HepG2 (cell line): ENCODE results near the gene PRAMEF33.
"Not testable (repeated sequence)": the region's sequence is repeated elsewhere in the genome, so short reads cannot be mapped to it uniquely, and the experiment has no call there.

Experiments
- ARHGAP35 ChIP-seq: sonication (generic); formaldehyde crosslinking; IDR thresholded peaks from 2 replicates; pipeline ENCODE4 v1.9.0; 2022; ENCODE audit warnings: mild to moderate bottlenecking, inconsistent platforms, moderate library complexity, missing genetic modification reagents, borderline replicate concordance
- ATF3 ChIP-seq: sonication (generic); formaldehyde crosslinking; IDR thresholded peaks from 2 replicates; pipeline ENCODE4 v1.4.0; 2020; ENCODE audit warnings: missing genetic modification reagents
- CCAR2 ChIP-seq: fragments of 200-400 bp; formaldehyde crosslinking; optimal IDR thresholded peaks from 2 replicates; pipeline ENCODE3; 2018; ENCODE audit warnings: low read depth, mild to moderate bottlenecking, low read length, moderate library complexity
- HNRNPK ChIP-seq: fragments of 200-400 bp; formaldehyde crosslinking; IDR thresholded peaks from 2 replicates; pipeline ENCODE4 v1.6.1; 2018; ENCODE audit warnings: low read length, low read depth, moderate library complexity, mild to moderate bottlenecking; ENCODE audit not compliant: poor library complexity, severe bottlenecking
- JUNB ChIP-seq: sonication (generic); formaldehyde crosslinking; IDR thresholded peaks from 2 replicates; pipeline ENCODE4 v1.8.0; 2022; ENCODE audit warnings: missing genetic modification reagents, mild to moderate bottlenecking, borderline replicate concordance
- NFYB ChIP-seq: sonication (generic); formaldehyde crosslinking; IDR thresholded peaks from 2 replicates; pipeline ENCODE4 v1.4.0; 2020; ENCODE audit warnings: missing genetic modification reagents
- POLR2A ChIP-seq, 2 experiments: IDR thresholded peaks; 2 replicates each; pipeline ENCODE4 v1.6.1; 2011; ENCODE audit warnings: low read depth in 2 of 2, low read length in 2 of 2, mild to moderate bottlenecking in 1 of 2, moderate library complexity in 1 of 2; ENCODE audit not compliant: insufficient read depth in 1 of 2
- SRF ChIP-seq: IDR thresholded peaks from 2 replicates; pipeline ENCODE4 v1.6.1; 2011; ENCODE audit warnings: mild to moderate bottlenecking, low read depth, low read length, moderate library complexity
- ZKSCAN8 ChIP-seq: IDR thresholded peaks from 2 replicates; pipeline ENCODE4 v1.6.1; 2016; ENCODE audit warnings: borderline replicate concordance, missing genetic modification reagents, missing compliant biosample characterization
- ZNF503 ChIP-seq: sonication (generic); formaldehyde crosslinking; IDR thresholded peaks from 2 replicates; pipeline ENCODE4 v1.4.0; 2020; ENCODE audit warnings: missing genetic modification reagents
- ZNF704 ChIP-seq: sonication (generic); formaldehyde crosslinking; IDR thresholded peaks from 2 replicates; pipeline ENCODE4 v1.8.1; 2023; ENCODE audit warnings: mild to moderate bottlenecking, inconsistent platforms, moderate library complexity, missing genetic modification reagents, borderline replicate concordance
- TF ChIP-seq, protein P1 (sequence below): sonication (generic); formaldehyde crosslinking; IDR thresholded peaks from 2 replicates; pipeline ENCODE4 v1.8.0; 2022; ENCODE audit warnings: missing genetic modification reagents, mild to moderate bottlenecking, inconsistent platforms, borderline replicate concordance
- TF ChIP-seq, protein P2 (sequence below): sonication (generic); formaldehyde crosslinking; IDR thresholded peaks from 2 replicates; pipeline ENCODE4 v1.5.0; 2020; ENCODE audit warnings: mild to moderate bottlenecking, missing genetic modification reagents, moderate library complexity

- TF ChIP-seq ZKSCAN8 (CRISPR knock-in tag); NFYB (CRISPR knock-in tag); JUNB (CRISPR knock-in tag); ARHGAP35 (CRISPR knock-in tag); HNRNPK; ATF3 (CRISPR knock-in tag); ZNF503 (CRISPR knock-in tag); ZNF704 (CRISPR knock-in tag); CCAR2; SRF; POLR2A (IDR thresholded peaks at IDR 0.05; ENCODE audit: insufficient read depth in 1 of 2, low read depth in 2 of 2, low read length in 2 of 2): not testable (repeated sequence)
- TF ChIP-seq, protein P1, sequence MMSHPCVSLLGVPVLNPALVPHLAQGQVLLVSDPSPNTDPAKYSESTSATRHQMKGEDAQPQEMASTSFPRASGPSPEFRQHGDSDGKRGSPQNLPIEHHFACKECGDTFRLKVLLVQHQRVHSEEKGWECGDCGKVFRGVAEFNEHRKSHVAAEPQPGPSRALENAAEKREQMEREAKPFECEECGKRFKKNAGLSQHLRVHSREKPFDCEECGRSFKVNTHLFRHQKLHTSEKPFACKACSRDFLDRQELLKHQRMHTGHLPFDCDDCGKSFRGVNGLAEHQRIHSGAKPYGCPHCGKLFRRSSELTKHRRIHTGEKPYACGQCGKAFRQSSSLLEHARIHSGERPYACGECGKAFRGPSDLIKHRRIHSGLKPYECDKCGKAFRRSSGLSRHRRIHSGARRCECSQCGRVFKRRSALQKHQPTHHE (CRISPR knock-in tag): not testable (repeated sequence)
- TF ChIP-seq, protein P2, sequence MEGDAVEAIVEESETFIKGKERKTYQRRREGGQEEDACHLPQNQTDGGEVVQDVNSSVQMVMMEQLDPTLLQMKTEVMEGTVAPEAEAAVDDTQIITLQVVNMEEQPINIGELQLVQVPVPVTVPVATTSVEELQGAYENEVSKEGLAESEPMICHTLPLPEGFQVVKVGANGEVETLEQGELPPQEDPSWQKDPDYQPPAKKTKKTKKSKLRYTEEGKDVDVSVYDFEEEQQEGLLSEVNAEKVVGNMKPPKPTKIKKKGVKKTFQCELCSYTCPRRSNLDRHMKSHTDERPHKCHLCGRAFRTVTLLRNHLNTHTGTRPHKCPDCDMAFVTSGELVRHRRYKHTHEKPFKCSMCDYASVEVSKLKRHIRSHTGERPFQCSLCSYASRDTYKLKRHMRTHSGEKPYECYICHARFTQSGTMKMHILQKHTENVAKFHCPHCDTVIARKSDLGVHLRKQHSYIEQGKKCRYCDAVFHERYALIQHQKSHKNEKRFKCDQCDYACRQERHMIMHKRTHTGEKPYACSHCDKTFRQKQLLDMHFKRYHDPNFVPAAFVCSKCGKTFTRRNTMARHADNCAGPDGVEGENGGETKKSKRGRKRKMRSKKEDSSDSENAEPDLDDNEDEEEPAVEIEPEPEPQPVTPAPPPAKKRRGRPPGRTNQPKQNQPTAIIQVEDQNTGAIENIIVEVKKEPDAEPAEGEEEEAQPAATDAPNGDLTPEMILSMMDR (CRISPR knock-in tag): not testable (repeated sequence)
Observed at GRCh38 chr1:13289030-13289429, 14.3 kb upstream of the PRAMEF33 start.
